ENCODE data around the gene RNU6-9.

- TF ChIP-seq CTCF (IDR thresholded peaks at IDR 0.05; ENCODE audit: borderline replicate concordance, extremely low read depth, low read length, poor library complexity, severe bottlenecking) (no peak), EZH2 (IDR thresholded peaks at IDR 0.05; ENCODE audit: borderline replicate concordance, low read depth, low read length, severe bottlenecking) (no peak)
These were observed 33.5 kb downstream of the RNU6-9 start for GRCh38 chr19:926589-927350.

All from DND-41 (cell line).